Ishikawa (cell line): ENCODE data around the gene SIGLEC12.

Source experiments
- CEBPB ChIP-seq: IDR thresholded peaks from 2 replicates; pipeline ENCODE4 v1.6.1; 2012
- EGR1 ChIP-seq: IDR thresholded peaks from 2 replicates; pipeline ENCODE4 v1.6.1; 2012
- RAD21 ChIP-seq: IDR thresholded peaks from 2 replicates; pipeline ENCODE4 v1.6.1; 2012; ENCODE audit warnings: low read depth
- REST ChIP-seq: IDR thresholded peaks from 2 replicates; pipeline ENCODE4 v1.6.1; 2012; ENCODE audit warnings: low read depth, mild to moderate bottlenecking
- TAF1 ChIP-seq: IDR thresholded peaks from 2 replicates; pipeline ENCODE4 v1.6.1; 2012; ENCODE audit warnings: low read depth, mild to moderate bottlenecking
- TCF12 ChIP-seq: IDR thresholded peaks from 2 replicates; pipeline ENCODE4 v1.6.1; 2012; ENCODE audit warnings: low read depth
- USF1 ChIP-seq: IDR thresholded peaks from 2 replicates; pipeline ENCODE4 v1.6.1; 2012
- YY1 ChIP-seq: IDR thresholded peaks from 2 replicates; pipeline ENCODE4 v1.6.1; 2012; ENCODE audit warnings: low read depth

The SIGLEC12 gene

GRCh38 chr19:51441410-51442390 is 59.9 kb downstream of the SIGLEC12 start:
- TF ChIP-seq TCF12: no peak
- TF ChIP-seq TAF1: no peak
- no peak for TF ChIP-seq USF1
- no peak for TF ChIP-seq CEBPB
- no peak for TF ChIP-seq YY1
- TF ChIP-seq REST: no peak
- no peak for TF ChIP-seq RAD21
- TF ChIP-seq EGR1: no peak
